IPS DF 6.9 (cell line): ENCODE data around the gene SVOPL.

Experiments used
- DNase-seq: peaks from one replicate; pipeline ENCODE4 v3.0.0-alpha.2; 2013; ENCODE audit warnings: low read depth, low spot score
- H3K27ac ChIP-seq: one replicate; pipeline ENCODE4 v1.5.1; 2013; ENCODE audit warnings: low read length, control low read depth
- H3K27me3 ChIP-seq: 2 replicates; pipeline ENCODE4 v1.6.1; 2013; ENCODE audit warnings: mild to moderate bottlenecking, low read length; ENCODE audit not compliant: control insufficient read depth, insufficient read depth
- H3K36me3 ChIP-seq: 2 replicates; pipeline ENCODE4 v1.6.1; 2013; ENCODE audit warnings: low read length; ENCODE audit not compliant: control insufficient read depth, insufficient read depth
- H3K4me1 ChIP-seq: 2 replicates; pipeline ENCODE4 v1.6.1; 2013; ENCODE audit warnings: low read length; ENCODE audit not compliant: control insufficient read depth, insufficient read depth
- H3K4me3 ChIP-seq: 2 replicates; pipeline ENCODE4 v1.5.1; 2013; ENCODE audit warnings: mild to moderate bottlenecking, low read length
- H3K9me3 ChIP-seq: 2 replicates; pipeline ENCODE4 v1.6.1; 2013; ENCODE audit warnings: low read length, inconsistent platforms; ENCODE audit not compliant: control insufficient read depth, insufficient read depth
- WGBS: extraction: QIAGEN DNeasy Blood & Tissue Kit; methylation state at CpG from one replicate; pipeline ENCODE4 v1.1.7; 2013; ENCODE audit warnings: mixed read lengths, missing lambda C conversion rate; ENCODE audit not compliant: insufficient read length, insufficient coverage; 5-methylcytosine and 5-hydroxymethylcytosine counted together

Gene SVOPL

GRCh38 chr7:138585283-138585993 lies 115.7 kb downstream of the SVOPL start:
- peaks cover 8% of the 10 kb centered on the region; the same call in 1 of the 2 replicates for H3K36me3 ChIP-seq
- H3K27ac ChIP-seq = no peak overlapping the region

GRCh38 chr7:138584696-138585095 lies 116.5 kb downstream of the SVOPL start:
- no peaks in the 10 kb centered on the region for H3K9me3 ChIP-seq
- WGBS = no CpG with 5 or more reads among the region's 4 CpGs
- H3K4me1 ChIP-seq = no peaks in the 10 kb centered on the region; the same call in 1 of the 2 replicates
- DNase-seq = no peak
- no peak overlapping the region for H3K4me3 ChIP-seq
- no peaks in the 10 kb centered on the region for H3K27me3 ChIP-seq
- peaks cover 14% of the 10 kb centered on the region; the same call in 1 of the 2 replicates for H3K36me3 ChIP-seq
- no peak overlapping the region for H3K27ac ChIP-seq

More at GRCh38 chr7:138585283-138585993, 115.7 kb downstream of the SVOPL start:
- no peak for DNase-seq
- H3K9me3 ChIP-seq = no peaks in the 10 kb centered on the region
- H3K4me3 ChIP-seq = no peak overlapping the region
- H3K4me1 ChIP-seq = no peaks in the 10 kb centered on the region; the same call in 1 of the 2 replicates
- H3K27me3 ChIP-seq = no peaks in the 10 kb centered on the region
- no CpG with 5 or more reads among the region's 5 CpGs for WGBS

- no peaks in the 10 kb centered on the region; the same call in 1 of the 2 replicates for H3K4me1 ChIP-seq
- DNase-seq = no peak
- peaks cover 17% of the 10 kb centered on the region; the same call in 1 of the 2 replicates for H3K36me3 ChIP-seq
- H3K9me3 ChIP-seq = no peaks in the 10 kb centered on the region
- H3K27ac ChIP-seq = no peak overlapping the region
- no peaks in the 10 kb centered on the region for H3K27me3 ChIP-seq
- no peak overlapping the region for H3K4me3 ChIP-seq
Observed at GRCh38 chr7:138584283-138584682, 116.9 kb downstream of the SVOPL start.

- no CpG with 5 or more reads among the region's 4 CpGs for WGBS
- Histone ChIP-seq H3K27me3 (no peaks in the 10 kb centered on the region), H3K27ac (no peak overlapping the region), H3K36me3 (peaks cover 24% of the 10 kb centered on the region; the same call in 1 of the 2 replicates), H3K4me1 (no peaks in the 10 kb centered on the region), H3K9me3 (no peaks in the 10 kb centered on the region), H3K4me3 (no peak overlapping the region)
- no peak for DNase-seq
Observed at GRCh38 chr7:138581065-138581464, 120.1 kb downstream of the SVOPL start.

- Histone ChIP-seq H3K27ac (no peak overlapping the region), H3K27me3 (no peaks in the 10 kb centered on the region), H3K4me1 (no peaks in the 10 kb centered on the region), H3K36me3 (peaks cover 22% of the 10 kb centered on the region; the same call in 1 of the 2 replicates), H3K4me3 (no peak overlapping the region), H3K9me3 (no peaks in the 10 kb centered on the region)
- DNase-seq = no peak
- WGBS = no CpG with 5 or more reads among the region's 3 CpGs
Observed at GRCh38 chr7:138579671-138580070, 121.5 kb downstream of the SVOPL start.

- H3K36me3 ChIP-seq = peaks cover 22% of the 10 kb centered on the region; the same call in 1 of the 2 replicates
- WGBS = no CpG with 5 or more reads among the region's 1 CpG
- DNase-seq = no peak
Observed at GRCh38 chr7:138579136-138579535, 122.0 kb downstream of the SVOPL start.

GRCh38 chr7:138575897-138576428 lies 125.2 kb downstream of the SVOPL start:
- Histone ChIP-seq H3K9me3 (no peaks in the 10 kb centered on the region), H3K4me3 (no peak overlapping the region), H3K27me3 (no peaks in the 10 kb centered on the region), H3K36me3 (peaks cover 20% of the 10 kb centered on the region; the same call in 1 of the 2 replicates), H3K27ac (no peak overlapping the region), H3K4me1 (no peaks in the 10 kb centered on the region)
- DNase-seq = no peak
- WGBS = no CpG with 5 or more reads among the region's 5 CpGs

More at GRCh38 chr7:138579136-138579535, 122.0 kb downstream of the SVOPL start:
- no peaks in the 10 kb centered on the region for H3K9me3 ChIP-seq
- no peak overlapping the region for H3K4me3 ChIP-seq
- H3K4me1 ChIP-seq = no peaks in the 10 kb centered on the region
- no peak overlapping the region for H3K27ac ChIP-seq
- no peaks in the 10 kb centered on the region for H3K27me3 ChIP-seq

GRCh38 chr7:138573741-138574140 lies 127.4 kb downstream of the SVOPL start:
- H3K27ac ChIP-seq = no peak overlapping the region
- H3K4me1 ChIP-seq = no peaks in the 10 kb centered on the region
- no peak overlapping the region for H3K4me3 ChIP-seq
- no CpG with 5 or more reads among the region's 4 CpGs for WGBS
- H3K36me3 ChIP-seq = peaks cover 13% of the 10 kb centered on the region; the same call in 1 of the 2 replicates
- no peaks in the 10 kb centered on the region for H3K9me3 ChIP-seq
- no peak for DNase-seq
- no peaks in the 10 kb centered on the region for H3K27me3 ChIP-seq

GRCh38 chr7:138570715-138571114 lies 130.4 kb downstream of the SVOPL start:
- H3K36me3 ChIP-seq = peaks cover 14% of the 10 kb centered on the region; the same call in 1 of the 2 replicates
- WGBS = no CpG with 5 or more reads among the region's 4 CpGs
- H3K27me3 ChIP-seq = no peaks in the 10 kb centered on the region

GRCh38 chr7:138569418-138569817 lies 131.7 kb downstream of the SVOPL start:
- no peaks in the 10 kb centered on the region for H3K4me1 ChIP-seq
- H3K36me3 ChIP-seq = peaks cover 26% of the 10 kb centered on the region
- no peak overlapping the region for H3K27ac ChIP-seq
- H3K4me3 ChIP-seq = no peak overlapping the region
- no CpG with 5 or more reads among the region's 3 CpGs for WGBS
- H3K27me3 ChIP-seq = no peaks in the 10 kb centered on the region
- peaks cover under 1% of the 10 kb centered on the region for H3K9me3 ChIP-seq
- no peak for DNase-seq

More at GRCh38 chr7:138570715-138571114, 130.4 kb downstream of the SVOPL start:
- no peak for DNase-seq
- no peak overlapping the region for H3K4me3 ChIP-seq
- H3K9me3 ChIP-seq = no peaks in the 10 kb centered on the region
- no peak overlapping the region for H3K27ac ChIP-seq
- no peaks in the 10 kb centered on the region for H3K4me1 ChIP-seq
